Activated T-helper 17 cell treated with anti-CD3 and anti-CD28 coated beads, Interleukin-2, amount 50 U/mL, for 72 hours (primary cell): ENCODE data around the gene IGSF21. TPM values are rescaled to one million over a fixed set of nuclear protein-coding genes. Genes with fewer than 3 reads are reported as not detected.

ENCODE experiments used
- ATAC-seq: fragments of 150-1000 bp; cut with Tn5 transposase; replicated peaks from 2 replicates; pipeline ENCODE4 v1.10.0; 2021; ENCODE audit warnings: mild to moderate bottlenecking, moderate library complexity
- H3K27ac Mint-ChIP-seq: one replicate; pipeline ENCODE4 v1.8.0; 2022; ENCODE audit warnings: mixed read lengths
- H3K27me3 Mint-ChIP-seq: one replicate; pipeline ENCODE4 v1.8.0; 2022; ENCODE audit warnings: mixed read lengths
- H3K36me3 Mint-ChIP-seq: one replicate; pipeline ENCODE4 v1.8.0; 2022; ENCODE audit warnings: low read depth, mild to moderate bottlenecking, mixed read lengths
- H3K4me1 Mint-ChIP-seq: one replicate; pipeline ENCODE4 v1.8.0; 2022; ENCODE audit warnings: mixed read lengths
- H3K4me3 Mint-ChIP-seq: one replicate; pipeline ENCODE4 v1.8.0; 2022; ENCODE audit warnings: mild to moderate bottlenecking, mixed read lengths
- H3K9me3 Mint-ChIP-seq: one replicate; pipeline ENCODE4 v1.8.0; 2022; ENCODE audit warnings: mixed read lengths
- total RNA-seq, 2 donors: library from RNA; stranded (reverse); gene quantifications; one replicate each; pipeline ENCODE4 v1.2.3, GENCODE V29; 2022

Gene IGSF21
- total RNA-seq, 2 donors from 2014 or later: not detected

GRCh38 chr1:18201997-18202719 is 94.6 kb downstream of the IGSF21 start:
- H3K4me1 Mint-ChIP-seq: no peaks in the 10 kb centered on the region
- no peak overlapping the region for H3K27ac Mint-ChIP-seq
- H3K4me3 Mint-ChIP-seq: no peak overlapping the region
- ATAC-seq: no peak
- no peaks in the 10 kb centered on the region for H3K9me3 Mint-ChIP-seq
- peaks cover 43% of the 10 kb centered on the region for H3K27me3 Mint-ChIP-seq
- H3K36me3 Mint-ChIP-seq: no peaks in the 10 kb centered on the region

DNA sequence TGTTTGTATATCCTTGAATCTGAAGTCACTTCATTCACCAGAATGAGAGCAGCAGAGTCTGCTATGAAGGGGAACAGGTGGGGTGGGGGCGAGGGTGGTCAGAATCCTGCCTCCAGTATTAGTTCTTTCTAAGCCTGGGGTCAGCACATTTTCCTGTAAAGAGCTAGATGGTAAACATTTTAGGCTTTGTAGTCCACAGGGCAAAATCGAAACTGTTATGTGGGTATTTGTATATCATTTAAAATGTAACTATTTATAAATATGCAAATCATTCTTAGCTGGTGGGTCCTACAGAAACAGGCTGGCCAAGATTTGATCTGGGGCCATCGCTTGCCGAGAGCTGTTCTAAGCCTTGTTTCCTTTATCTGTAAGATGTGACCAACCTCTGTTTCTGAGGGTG is 96.0 kb downstream of the IGSF21 start:
- Mint-ChIP-seq H3K4me3 (no peak overlapping the region), H3K9me3 (no peaks in the 10 kb centered on the region), H3K27me3 (peaks cover 37% of the 10 kb centered on the region), H3K4me1 (no peaks in the 10 kb centered on the region), H3K27ac (no peak overlapping the region), H3K36me3 (no peaks in the 10 kb centered on the region)
- no peak for ATAC-seq

- Mint-ChIP-seq H3K27ac (no peak overlapping the region), H3K9me3 (no peaks in the 10 kb centered on the region), H3K27me3 (peaks cover 34% of the 10 kb centered on the region), H3K4me3 (no peak overlapping the region), H3K4me1 (no peaks in the 10 kb centered on the region), H3K36me3 (no peaks in the 10 kb centered on the region)
- no peak for ATAC-seq
Observed at GRCh38 chr1:18204575-18204974, 97.0 kb downstream of the IGSF21 start.

DNA sequence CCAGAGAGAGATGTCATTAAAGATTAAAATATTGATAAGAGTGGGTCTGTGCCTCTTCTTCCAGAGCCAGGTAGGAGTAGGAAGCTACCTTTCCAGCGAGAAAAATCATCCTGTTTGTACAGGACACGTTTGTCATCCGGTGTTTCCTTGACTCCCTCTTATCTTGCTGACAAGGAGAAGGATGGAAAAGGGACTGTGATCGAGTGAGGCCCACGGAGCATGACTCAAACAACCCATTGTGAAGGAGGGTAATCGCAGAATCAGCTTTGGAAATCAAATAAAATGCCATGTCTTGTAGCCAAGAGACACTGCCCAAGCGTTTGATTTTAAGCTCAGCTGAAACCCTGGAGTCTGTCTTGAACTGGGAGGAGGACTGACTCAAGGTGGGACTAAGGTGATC is 97.7 kb downstream of the IGSF21 start:
- Mint-ChIP-seq H3K36me3 (no peaks in the 10 kb centered on the region), H3K9me3 (no peaks in the 10 kb centered on the region), H3K4me1 (no peaks in the 10 kb centered on the region), H3K4me3 (no peak overlapping the region), H3K27me3 (peaks cover 31% of the 10 kb centered on the region), H3K27ac (no peak overlapping the region)
- no peak for ATAC-seq

DNA sequence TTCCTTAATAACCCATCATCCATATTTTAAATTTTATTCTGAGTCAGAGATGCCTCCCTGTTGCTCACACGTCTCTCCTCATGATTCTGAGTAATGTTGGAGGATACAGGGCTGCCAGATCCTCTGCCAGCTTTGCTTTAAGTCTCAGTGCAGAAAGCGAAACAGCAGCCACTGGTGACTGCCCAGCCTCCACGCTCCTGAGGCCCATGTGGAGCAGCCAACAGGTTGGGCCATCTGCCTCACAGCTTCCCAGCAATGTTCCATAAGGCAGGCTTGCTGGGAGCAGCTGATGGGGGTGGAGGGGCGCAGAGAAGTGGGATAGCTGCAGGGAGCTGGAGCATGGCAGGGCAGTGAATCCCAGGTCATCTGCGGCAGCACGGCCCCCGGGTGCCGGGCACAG is 104.2 kb downstream of the IGSF21 start:
- H3K27ac Mint-ChIP-seq: no peak overlapping the region
- H3K4me3 Mint-ChIP-seq: no peak overlapping the region
- ATAC-seq: no peak
- H3K4me1 Mint-ChIP-seq: no peaks in the 10 kb centered on the region
- no peaks in the 10 kb centered on the region for H3K9me3 Mint-ChIP-seq
- H3K36me3 Mint-ChIP-seq: no peaks in the 10 kb centered on the region
- peaks cover 19% of the 10 kb centered on the region for H3K27me3 Mint-ChIP-seq

- Mint-ChIP-seq H3K4me3 (no peak overlapping the region), H3K36me3 (no peaks in the 10 kb centered on the region), H3K9me3 (peaks cover 11% of the 10 kb centered on the region), H3K27me3 (peaks cover 23% of the 10 kb centered on the region), H3K27ac (no peak overlapping the region), H3K4me1 (no peaks in the 10 kb centered on the region)
- no peak for ATAC-seq
Observed at GRCh38 chr1:18217398-18218043, 109.9 kb downstream of the IGSF21 start.

DNA sequence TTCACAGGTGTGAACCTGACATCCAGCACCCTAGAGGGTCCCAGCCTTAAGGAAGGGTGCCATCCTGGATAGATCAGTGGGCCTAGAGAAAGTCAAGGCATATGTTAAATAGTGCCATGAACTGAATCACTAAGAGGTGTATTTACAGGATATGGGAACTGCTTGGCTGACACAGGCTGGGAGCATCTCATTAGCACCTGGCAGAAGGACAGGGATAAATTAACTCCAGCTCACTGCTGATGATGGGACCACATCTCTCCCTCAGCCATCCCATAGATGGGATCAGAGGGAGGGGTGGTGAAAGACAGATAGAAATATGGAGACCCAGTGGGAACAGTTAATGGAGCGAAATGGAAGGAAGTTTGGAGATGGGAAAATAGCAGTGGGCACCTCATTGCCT is 122.0 kb downstream of the IGSF21 start:
- H3K4me1 Mint-ChIP-seq: no peaks in the 10 kb centered on the region
- H3K27me3 Mint-ChIP-seq: peaks cover 26% of the 10 kb centered on the region
- no peak for ATAC-seq
- H3K9me3 Mint-ChIP-seq: peaks cover 3% of the 10 kb centered on the region
- no peaks in the 10 kb centered on the region for H3K36me3 Mint-ChIP-seq
- no peak overlapping the region for H3K4me3 Mint-ChIP-seq
- H3K27ac Mint-ChIP-seq: no peak overlapping the region

GRCh38 chr1:18230321-18230720 is 122.7 kb downstream of the IGSF21 start:
- Mint-ChIP-seq H3K4me3 (no peak overlapping the region), H3K4me1 (no peaks in the 10 kb centered on the region), H3K27ac (no peak overlapping the region), H3K9me3 (peaks cover 9% of the 10 kb centered on the region), H3K27me3 (peaks cover 32% of the 10 kb centered on the region), H3K36me3 (no peaks in the 10 kb centered on the region)
- no peak for ATAC-seq

GRCh38 chr1:18230840-18231239 is 123.2 kb downstream of the IGSF21 start:
- no peak for ATAC-seq
- H3K36me3 Mint-ChIP-seq: no peaks in the 10 kb centered on the region
- H3K9me3 Mint-ChIP-seq: peaks cover 14% of the 10 kb centered on the region
- H3K27me3 Mint-ChIP-seq: peaks cover 37% of the 10 kb centered on the region
- H3K4me1 Mint-ChIP-seq: no peaks in the 10 kb centered on the region
- H3K4me3 Mint-ChIP-seq: no peak overlapping the region
- H3K27ac Mint-ChIP-seq: no peak overlapping the region

DNA sequence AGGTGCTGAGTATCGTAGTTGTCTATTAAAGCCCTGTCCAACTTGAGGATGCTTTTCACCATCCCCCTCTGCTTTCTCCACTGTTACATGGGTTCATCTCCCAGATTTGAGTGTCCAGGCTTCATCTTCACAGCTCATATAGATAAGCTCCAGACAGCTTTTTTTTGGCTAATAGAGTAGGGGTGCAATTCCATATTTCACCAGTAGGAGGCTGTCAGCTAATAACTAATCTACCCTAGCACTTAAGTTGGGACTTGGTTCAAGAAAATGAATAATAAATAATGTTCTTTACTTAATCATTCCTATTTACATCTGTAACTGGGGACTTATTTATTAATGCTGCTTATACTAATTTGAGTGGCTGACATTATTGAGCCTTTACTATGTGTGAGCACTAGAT is 124.5 kb downstream of the IGSF21 start:
- no peaks in the 10 kb centered on the region for H3K4me1 Mint-ChIP-seq

DNA sequence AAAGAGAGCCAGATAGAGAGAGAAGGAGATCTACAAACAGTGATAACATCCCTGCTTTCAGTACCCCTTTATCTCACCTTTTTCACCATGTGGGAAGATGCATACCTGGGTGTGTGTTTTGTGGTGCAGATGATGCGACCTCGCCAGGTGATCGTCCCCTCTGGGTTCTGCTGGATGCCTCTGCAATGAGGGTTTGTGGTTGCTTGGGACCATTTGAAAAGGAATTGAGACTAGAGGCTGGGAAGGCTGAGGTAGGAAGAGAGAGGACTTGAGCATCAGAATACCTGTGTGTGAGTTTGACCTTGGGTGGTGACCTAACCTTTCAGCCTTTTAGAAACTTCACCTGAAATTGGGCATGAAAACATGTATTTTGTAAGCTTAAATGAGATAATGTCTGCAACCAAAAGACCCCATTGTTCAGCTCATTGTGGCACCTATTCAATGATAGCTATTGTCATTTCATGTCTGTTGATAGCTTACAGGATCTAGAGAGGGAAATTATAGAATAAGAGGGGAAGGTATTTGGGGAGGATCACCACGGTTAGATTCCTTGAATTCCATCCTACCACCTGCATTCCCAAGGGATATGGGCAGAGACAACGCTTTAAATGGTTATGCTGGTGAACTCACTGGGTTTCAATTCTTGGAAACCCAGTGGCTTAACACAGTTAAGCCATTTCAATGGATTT is 125.7 kb downstream of the IGSF21 start:
- H3K9me3 Mint-ChIP-seq: peaks cover 14% of the 10 kb centered on the region
- ATAC-seq: no peak
- H3K27me3 Mint-ChIP-seq: peaks cover 31% of the 10 kb centered on the region
- H3K4me1 Mint-ChIP-seq: no peaks in the 10 kb centered on the region
- H3K36me3 Mint-ChIP-seq: no peaks in the 10 kb centered on the region
- no peak overlapping the region for H3K4me3 Mint-ChIP-seq
- H3K27ac Mint-ChIP-seq: no peak overlapping the region

More for the DNA sequence above, 124.5 kb downstream of the IGSF21 start:
- Mint-ChIP-seq H3K36me3 (no peaks in the 10 kb centered on the region), H3K27me3 (peaks cover 38% of the 10 kb centered on the region), H3K27ac (no peak overlapping the region), H3K9me3 (peaks cover 14% of the 10 kb centered on the region), H3K4me3 (no peak overlapping the region)
- ATAC-seq: no peak

GRCh38 chr1:18234790-18235242 is 127.2 kb downstream of the IGSF21 start:
- no peaks in the 10 kb centered on the region for H3K4me1 Mint-ChIP-seq
- ATAC-seq: no peak
- H3K9me3 Mint-ChIP-seq: peaks cover 14% of the 10 kb centered on the region
- no peaks in the 10 kb centered on the region for H3K36me3 Mint-ChIP-seq
- H3K4me3 Mint-ChIP-seq: no peak overlapping the region
- peaks cover 21% of the 10 kb centered on the region for H3K27me3 Mint-ChIP-seq
- H3K27ac Mint-ChIP-seq: no peak overlapping the region

- H3K4me3 Mint-ChIP-seq: no peak overlapping the region
- no peaks in the 10 kb centered on the region for H3K36me3 Mint-ChIP-seq
- peaks cover 16% of the 10 kb centered on the region for H3K27me3 Mint-ChIP-seq
- peaks cover 14% of the 10 kb centered on the region for H3K9me3 Mint-ChIP-seq
- ATAC-seq: no peak
- H3K4me1 Mint-ChIP-seq: no peaks in the 10 kb centered on the region
- H3K27ac Mint-ChIP-seq: no peak overlapping the region
Observed at GRCh38 chr1:18237371-18237770, 129.8 kb downstream of the IGSF21 start.

DNA sequence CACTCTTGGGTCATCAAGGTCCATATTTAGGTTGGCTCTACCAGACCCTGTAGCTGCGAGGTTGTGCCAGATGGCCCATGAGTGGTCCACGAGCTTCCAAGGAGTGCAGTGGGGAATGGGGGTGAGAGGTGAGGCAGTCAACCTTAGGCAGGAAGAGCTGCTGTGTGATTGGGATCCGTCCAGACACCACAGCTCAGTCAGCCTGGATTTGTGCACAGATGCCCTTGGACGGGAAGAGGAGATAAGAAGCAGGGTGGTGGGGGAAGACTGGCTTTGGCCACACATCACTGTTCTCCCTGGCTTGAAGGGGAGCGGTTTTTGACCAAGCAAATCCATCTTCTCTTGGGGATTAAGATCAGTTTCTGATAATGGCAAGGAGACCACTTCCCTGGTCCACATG is 130.6 kb downstream of the IGSF21 start:
- Mint-ChIP-seq H3K27me3 (peaks cover 17% of the 10 kb centered on the region), H3K9me3 (peaks cover 12% of the 10 kb centered on the region), H3K27ac (no peak overlapping the region), H3K4me3 (no peak overlapping the region), H3K4me1 (no peaks in the 10 kb centered on the region), H3K36me3 (no peaks in the 10 kb centered on the region)
- ATAC-seq: no peak

DNA sequence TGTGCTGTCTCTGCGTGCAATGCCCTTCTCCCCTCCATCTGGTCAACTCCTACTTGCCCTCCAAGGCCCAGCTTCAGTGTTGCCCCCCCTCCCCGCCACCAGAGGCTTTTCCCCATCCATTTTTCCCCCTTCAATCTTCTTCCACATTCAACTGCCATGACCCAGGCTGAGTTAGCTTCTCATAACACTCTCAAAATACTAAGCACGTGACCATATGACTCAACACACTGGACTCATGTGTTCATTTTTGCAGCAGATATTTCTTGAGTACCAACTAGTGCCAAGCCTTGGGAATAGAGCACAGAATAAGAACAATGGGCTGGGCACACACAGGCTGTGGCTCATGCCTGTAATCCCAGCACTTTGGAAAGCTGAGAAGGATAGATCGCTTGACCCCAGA is 132.1 kb downstream of the IGSF21 start:
- Mint-ChIP-seq H3K27ac (no peak overlapping the region), H3K4me1 (no peaks in the 10 kb centered on the region), H3K4me3 (no peak overlapping the region), H3K27me3 (peaks cover 25% of the 10 kb centered on the region), H3K36me3 (no peaks in the 10 kb centered on the region), H3K9me3 (peaks cover 11% of the 10 kb centered on the region)
- ATAC-seq: no peak
